SH-SY5Y (cell line): Measurements from ENCODE around the gene RNF112.

Source experiments
- GATA2 ChIP-seq: IDR thresholded peaks from 2 replicates; pipeline ENCODE4 v1.6.1; 2011; ENCODE audit warnings: mild to moderate bottlenecking, low read depth, low read length
- GATA3 ChIP-seq: IDR thresholded peaks from 2 replicates; pipeline ENCODE4 v1.6.1; 2011; ENCODE audit warnings: low read depth, mild to moderate bottlenecking, low read length, moderate library complexity

DNA sequence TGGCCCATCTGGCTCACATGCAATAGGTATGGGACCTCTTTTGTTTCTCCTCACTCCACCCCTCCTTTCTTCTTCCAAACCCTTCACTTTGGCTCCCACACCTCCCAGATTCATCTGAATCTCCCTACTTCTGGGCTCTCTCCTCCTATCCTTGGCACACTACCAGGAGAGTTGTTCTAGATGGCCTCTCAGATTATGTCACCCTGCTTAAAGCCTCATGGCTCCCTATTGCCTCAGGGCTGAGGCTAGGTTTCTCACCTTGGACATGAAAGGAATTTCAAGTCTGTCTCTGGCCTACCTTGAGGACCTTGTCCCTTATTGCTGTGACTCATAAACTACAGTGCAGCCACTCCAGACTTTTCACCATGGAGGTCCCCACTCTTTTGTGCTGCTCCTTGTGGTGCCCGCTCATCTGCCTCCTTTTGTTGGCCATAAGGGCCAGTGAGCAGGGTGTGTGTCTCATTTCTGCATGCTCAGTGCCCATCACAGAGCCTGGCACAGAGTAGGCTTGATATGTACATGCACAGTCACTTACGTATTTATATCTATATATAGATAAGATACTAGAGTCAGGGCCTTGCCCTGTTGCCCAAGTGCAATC is 23.0 kb upstream of the RNF112 start:
- TF ChIP-seq GATA2 (peak; percentile 92), GATA3 (no peak)
